DLD1 (cell line): Measurements from ENCODE around the gene PVR.

ENCODE experiments used
- in situ Hi-C: cut with HindIII; loops from 2 replicates; pipeline ENCODE4 v1.10.0; 2017; ENCODE audit warnings: low sequenced_read_pairs

PVR gene

GRCh38 chr19:44694184-44694579 is 50.5 kb downstream of the PVR start:
- in situ Hi-C loops, result no loop called here

GRCh38 chr19:44696939-44697669 is 53.4 kb downstream of the PVR start:
- in situ Hi-C loops, result no loop called here

- in situ Hi-C loops, result no loop called here
Measured at GRCh38 chr19:44697670-44698034, 53.9 kb downstream of the PVR start.

- in situ Hi-C loops, result no loop called here
Measured at GRCh38 chr19:44698492-44699201, 54.9 kb downstream of the PVR start, which contains the start of gene CEACAM16. Gene CEACAM16, plus strand, starts transcription at chr19:44699151. Its CDS starts 2,306 bp downstream, at chr19:44701457.

GRCh38 chr19:44700547-44700946 is 56.8 kb downstream of the PVR start:
- in situ Hi-C loops, result no loop called here

- in situ Hi-C loops, result no loop called here
Measured at GRCh38 chr19:44701228-44701627, 57.5 kb downstream of the PVR start.

- in situ Hi-C loops, result no loop called here
Measured at GRCh38 chr19:44702551-44703176, 59.0 kb downstream of the PVR start.

- in situ Hi-C loops, result no loop called here
Measured at GRCh38 chr19:44703336-44704078, 59.8 kb downstream of the PVR start.

GRCh38 chr19:44704982-44705381 is 61.3 kb downstream of the PVR start:
- in situ Hi-C loops, result no loop called here

GRCh38 chr19:44705502-44706010 is 61.8 kb downstream of the PVR start:
- in situ Hi-C loops, result no loop called here

- in situ Hi-C loops, result no loop called here
Measured at GRCh38 chr19:44706506-44707236, 63.0 kb downstream of the PVR start.

- in situ Hi-C loops, result no loop called here
Measured at GRCh38 chr19:44707794-44708193, 64.1 kb downstream of the PVR start.

GRCh38 chr19:44708940-44709339 is 65.2 kb downstream of the PVR start:
- in situ Hi-C loops, result no loop called here

- in situ Hi-C loops, result loop anchor here (10.0 kb wide), 1 partner anchor 95 kb away; the partner anchor contains the start of gene BCAM
Measured at GRCh38 chr19:44709434-44710266, 65.9 kb downstream of the PVR start.

GRCh38 chr19:44710483-44710882 is 66.8 kb downstream of the PVR start:
- in situ Hi-C loops, result loop anchor here (10.0 kb wide), 1 partner anchor 94 kb away; the partner anchor contains the start of gene BCAM

GRCh38 chr19:44712864-44713515 is 69.3 kb downstream of the PVR start:
- in situ Hi-C loops, result loop anchor here (10.0 kb wide), 1 partner anchor 92 kb away; the partner anchor contains the start of gene BCAM
